ENCODE results near the gene SOCS3.

DNA sequence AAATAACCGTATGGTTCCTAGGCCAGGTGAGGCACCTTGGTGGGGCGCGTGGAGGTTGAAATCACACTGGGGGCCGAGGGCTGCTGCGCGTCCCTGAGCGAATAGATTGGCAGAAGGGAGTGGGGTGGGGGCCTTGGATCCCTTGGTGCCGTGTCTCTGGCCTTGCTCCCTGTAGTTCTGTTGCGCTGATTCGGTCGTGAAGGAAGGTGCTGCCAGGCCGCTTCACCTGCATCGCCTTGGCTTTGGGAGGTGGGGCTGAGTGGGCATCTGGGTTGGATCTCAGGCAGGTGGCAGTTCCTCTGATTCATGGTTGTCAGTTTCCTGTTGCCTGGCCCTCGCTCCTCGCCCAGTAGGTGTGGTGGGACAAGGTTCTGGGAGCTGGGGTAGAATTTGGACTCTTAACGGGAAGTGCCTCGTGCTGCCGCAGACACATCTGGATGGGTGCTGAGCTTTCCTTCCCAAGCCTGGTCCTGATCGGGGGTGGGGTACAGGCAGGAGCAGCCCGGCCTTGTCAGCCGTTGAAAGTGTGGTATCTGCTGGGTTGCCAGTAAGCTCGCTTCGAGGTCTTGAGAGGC, 48.7 kb upstream of the SOCS3 start:
- TF ChIP-seq EZH2phosphoT487 (IDR thresholded peaks at IDR 0.05; ENCODE audit: insufficient read depth, low read depth) (no peak), EZH2 (IDR thresholded peaks at IDR 0.05; ENCODE audit: insufficient read depth, poor library complexity, severe bottlenecking) (no peak)
